ENCODE data around the gene PNCK.

PNCK gene

GRCh38 chrX:153637121-153638040 is 36.2 kb downstream of the PNCK start:
- H3K4me3 ChIP-seq (replicated peaks; ENCODE audit: low read depth, low read length), result no peak overlapping the region
- DNase-seq (ENCODE audit: low read depth), result no peak
- no peak for TF ChIP-seq CTCF (IDR thresholded peaks at IDR 0.05; ENCODE audit: low read length, missing control alignments)

- no peak for TF ChIP-seq CTCF (IDR thresholded peaks at IDR 0.05; ENCODE audit: low read length, missing control alignments)
- no peak overlapping the region for H3K4me3 ChIP-seq (replicated peaks; ENCODE audit: low read depth, low read length)
- no peak for DNase-seq (ENCODE audit: low read depth)
Observed at GRCh38 chrX:153636716-153637115, 36.9 kb downstream of the PNCK start.

GRCh38 chrX:153635788-153636668 is 37.6 kb downstream of the PNCK start:
- peak; percentile 5 for DNase-seq (ENCODE audit: low read depth)
- peak; percentile 38 for TF ChIP-seq CTCF (IDR thresholded peaks at IDR 0.05; ENCODE audit: low read length, missing control alignments)
- H3K4me3 ChIP-seq (replicated peaks; ENCODE audit: low read depth, low read length), result no peak overlapping the region

GRCh38 chrX:153635388-153635787 is 38.2 kb downstream of the PNCK start:
- H3K4me3 ChIP-seq (replicated peaks; ENCODE audit: low read depth, low read length), result no peak overlapping the region
- no peak for DNase-seq (ENCODE audit: low read depth)
- no peak for TF ChIP-seq CTCF (IDR thresholded peaks at IDR 0.05; ENCODE audit: low read length, missing control alignments)

GRCh38 chrX:153634832-153635231 is 38.8 kb downstream of the PNCK start:
- no peak overlapping the region for H3K4me3 ChIP-seq (replicated peaks; ENCODE audit: low read depth, low read length)
- DNase-seq (ENCODE audit: low read depth), result no peak
- TF ChIP-seq CTCF (IDR thresholded peaks at IDR 0.05; ENCODE audit: low read length, missing control alignments), result no peak

- no peak for DNase-seq (ENCODE audit: low read depth)
- H3K4me3 ChIP-seq (replicated peaks; ENCODE audit: low read depth, low read length), result no peak overlapping the region
- TF ChIP-seq CTCF (IDR thresholded peaks at IDR 0.05; ENCODE audit: low read length, missing control alignments), result no peak
Observed at GRCh38 chrX:153634236-153634635, 39.4 kb downstream of the PNCK start.

Measured in fibroblast of pulmonary artery (primary cell).